BJ (cell line): ENCODE data around the gene GRB10. TPM values are rescaled to one million over a fixed set of nuclear protein-coding genes. Genes with fewer than 3 reads are reported as not detected.
"Not testable (repeated sequence)": the region's sequence is repeated elsewhere in the genome, so short reads cannot be mapped to it uniquely, and the experiment has no call there.

Experiments used
- CTCF ChIA-PET: fragments of 350-600 bp; formaldehyde crosslinking; extraction: SDS; loops from one replicate; lab custom pipeline; 2021; ENCODE audit warnings: antibody characterized with exemption, inconsistent platforms; lab: Yijun Ruan, JAX
- POLR2A ChIA-PET: fragments of 300-600 bp; sonication (Branson Sonifier 250); formaldehyde crosslinking; extraction: SDS; loops from one replicate; lab custom pipeline; 2021; ENCODE audit warnings: antibody characterized with exemption; lab: Charles Lee
- DNase-seq: peaks from one replicate; pipeline ENCODE4 v3.0.0-alpha.2; 2011; ENCODE audit warnings: low read depth
- H3K27me3 ChIP-seq: 2 replicates; pipeline ENCODE4 v1.6.0; 2011; ENCODE audit warnings: low read length; ENCODE audit not compliant: control insufficient read depth, insufficient read depth
- H3K36me3 ChIP-seq: 2 replicates; pipeline ENCODE4 v1.5.1; 2011; ENCODE audit warnings: low read length; ENCODE audit not compliant: control insufficient read depth, insufficient read depth
- H3K4me3 ChIP-seq: 2 replicates; pipeline ENCODE4 v1.5.1; 2011; ENCODE audit warnings: low read depth, mild to moderate bottlenecking, control low read depth, low read length
- polyA plus RNA-seq: library from polyadenylated mRNA; depleted of rRNA; stranded (reverse); fragments of >200 nt; gene quantifications from 2 replicates; pipeline ENCODE4 v1.2.3, GENCODE V29; 2011
- TF ChIP-seq, protein P1 (sequence below): IDR thresholded peaks from 2 replicates; pipeline ENCODE4 v1.5.1; 2011; ENCODE audit warnings: low read depth, mild to moderate bottlenecking, control low read depth, inconsistent platforms, low read length, moderate library complexity; ENCODE audit not compliant: insufficient read depth

The GRB10 gene
- polyA plus RNA-seq, 1 experiment, result 8.5 TPM

DNA sequence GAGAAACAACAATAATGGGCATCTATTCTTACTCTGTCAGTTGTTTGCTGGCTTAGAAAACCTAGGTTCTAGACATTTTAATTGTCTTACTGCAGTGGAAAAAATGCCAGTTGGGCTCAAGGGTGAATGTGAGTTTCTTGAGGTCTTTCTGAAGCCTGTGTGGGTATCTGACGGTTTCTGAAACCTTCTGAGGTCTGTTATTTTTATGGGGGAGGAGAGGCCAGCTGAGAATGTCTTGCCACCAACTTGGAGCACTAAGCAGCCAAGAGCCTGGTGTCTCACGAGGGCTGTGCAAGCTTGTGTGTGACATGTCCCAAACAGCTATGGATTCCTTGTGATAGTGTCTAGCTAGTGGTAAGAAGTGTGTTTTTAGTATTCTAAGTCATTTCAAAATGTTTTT lies 193.3 kb downstream of the GRB10 start:
- DNase-seq, result no peak
- POLR2A ChIA-PET, result no interaction called here
- H3K36me3 ChIP-seq, result peaks cover 4% of the 10 kb centered on the region
- TF ChIP-seq, protein P1, sequence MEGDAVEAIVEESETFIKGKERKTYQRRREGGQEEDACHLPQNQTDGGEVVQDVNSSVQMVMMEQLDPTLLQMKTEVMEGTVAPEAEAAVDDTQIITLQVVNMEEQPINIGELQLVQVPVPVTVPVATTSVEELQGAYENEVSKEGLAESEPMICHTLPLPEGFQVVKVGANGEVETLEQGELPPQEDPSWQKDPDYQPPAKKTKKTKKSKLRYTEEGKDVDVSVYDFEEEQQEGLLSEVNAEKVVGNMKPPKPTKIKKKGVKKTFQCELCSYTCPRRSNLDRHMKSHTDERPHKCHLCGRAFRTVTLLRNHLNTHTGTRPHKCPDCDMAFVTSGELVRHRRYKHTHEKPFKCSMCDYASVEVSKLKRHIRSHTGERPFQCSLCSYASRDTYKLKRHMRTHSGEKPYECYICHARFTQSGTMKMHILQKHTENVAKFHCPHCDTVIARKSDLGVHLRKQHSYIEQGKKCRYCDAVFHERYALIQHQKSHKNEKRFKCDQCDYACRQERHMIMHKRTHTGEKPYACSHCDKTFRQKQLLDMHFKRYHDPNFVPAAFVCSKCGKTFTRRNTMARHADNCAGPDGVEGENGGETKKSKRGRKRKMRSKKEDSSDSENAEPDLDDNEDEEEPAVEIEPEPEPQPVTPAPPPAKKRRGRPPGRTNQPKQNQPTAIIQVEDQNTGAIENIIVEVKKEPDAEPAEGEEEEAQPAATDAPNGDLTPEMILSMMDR, result no peak
- H3K27me3 ChIP-seq, result no peaks in the 10 kb centered on the region
- CTCF ChIA-PET, result interaction anchor here (1.2 to 1.8 kb wide), 3 partner anchors 9 to 122 kb away, joined by 4 to 5 read pairs (median 4); no protein-coding TSS in a partner anchor
- no peak overlapping the region for H3K4me3 ChIP-seq

DNA sequence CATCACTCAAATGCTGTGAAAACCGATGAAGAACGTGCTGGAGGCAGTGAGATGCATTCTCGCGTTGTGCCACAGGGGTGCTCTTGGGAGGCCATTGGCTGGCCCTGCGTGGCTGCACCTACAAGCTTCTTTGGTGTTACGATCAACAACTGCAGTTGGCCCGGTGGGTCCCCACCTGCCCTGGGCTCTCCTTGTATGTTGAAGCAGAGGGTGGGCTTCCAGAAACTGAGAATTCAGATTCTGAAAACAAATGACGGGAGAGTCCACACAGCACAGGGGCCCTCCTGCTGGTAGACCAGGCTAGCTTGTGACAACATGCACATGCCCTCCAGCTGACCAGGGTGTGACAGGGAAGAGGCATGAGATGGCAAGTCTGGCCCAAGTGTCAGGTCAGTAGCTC lies 193.8 kb downstream of the GRB10 start:
- peaks cover 2% of the 10 kb centered on the region for H3K36me3 ChIP-seq
- POLR2A ChIA-PET, result no interaction called here
- no peak for DNase-seq
- no peak overlapping the region for H3K4me3 ChIP-seq
- no peaks in the 10 kb centered on the region for H3K27me3 ChIP-seq
- CTCF ChIA-PET, result interaction anchor here (1.2 to 1.8 kb wide), 2 partner anchors 118 to 122 kb away, joined by 4 read pairs; no protein-coding TSS in a partner anchor
- TF ChIP-seq, protein P1, result peak; percentile 14; the same call in 1 of the 2 replicates

DNA sequence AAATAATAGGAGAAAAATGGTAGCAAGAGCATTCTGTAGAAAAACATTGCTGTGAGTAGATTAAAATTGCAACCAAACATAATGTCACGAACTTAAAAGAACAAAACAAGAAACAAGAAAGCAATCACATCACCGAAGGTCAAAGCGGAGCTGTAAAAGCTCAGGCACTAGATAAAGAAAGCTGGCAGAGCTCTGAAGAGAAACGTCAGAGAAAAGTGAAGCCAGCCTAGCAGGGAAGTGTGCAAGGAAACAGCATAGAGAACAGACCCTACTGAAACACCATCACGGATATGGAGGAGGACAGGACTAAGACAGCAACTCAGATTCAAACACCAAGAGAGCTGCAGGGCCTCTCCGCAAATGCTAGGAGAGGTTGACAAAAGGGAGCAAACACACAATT lies 195.0 kb downstream of the GRB10 start:
- POLR2A ChIA-PET, result no interaction called here
- TF ChIP-seq, protein P1, result no peak
- H3K36me3 ChIP-seq, result peaks cover 1% of the 10 kb centered on the region
- CTCF ChIA-PET, result interaction anchor here (1.8 kb wide), 1 partner anchor 121 kb away, joined by 4 read pairs; no protein-coding TSS in a partner anchor
- DNase-seq, result no peak
- no peak overlapping the region for H3K4me3 ChIP-seq
- H3K27me3 ChIP-seq, result no peaks in the 10 kb centered on the region

DNA sequence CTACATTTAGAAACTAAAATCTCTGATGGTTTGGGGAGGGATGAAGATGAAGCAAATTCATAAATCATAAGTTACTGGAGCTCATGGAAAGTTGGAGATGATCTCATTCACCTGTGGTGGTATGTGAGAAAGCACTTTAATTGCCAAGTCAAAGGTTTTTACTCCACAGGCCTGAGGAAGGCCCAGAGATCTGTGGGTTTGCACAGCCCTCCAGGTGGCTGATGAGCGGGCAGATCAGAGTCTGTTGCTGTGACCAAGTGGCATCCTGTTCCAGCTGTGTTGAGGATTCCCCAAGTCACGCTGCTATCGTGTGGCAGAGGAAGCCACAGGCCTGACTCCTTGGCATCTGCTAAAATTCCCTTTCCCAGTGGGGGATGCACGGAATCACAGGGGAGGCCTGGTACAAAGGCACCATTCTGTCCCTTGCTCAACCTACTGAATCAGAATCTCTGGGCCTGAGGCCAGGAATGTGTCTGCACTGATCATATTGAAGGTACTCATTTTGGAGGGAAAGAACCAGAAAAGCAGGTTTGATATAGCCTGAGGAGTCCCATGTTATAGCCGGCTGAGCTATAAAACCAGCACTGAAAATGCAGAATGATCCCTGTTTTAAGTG lies 197.8 kb downstream of the GRB10 start:
- TF ChIP-seq, protein P1, result no peak
- no peaks in the 10 kb centered on the region for H3K36me3 ChIP-seq
- no peak for DNase-seq
- CTCF ChIA-PET, result interaction anchor here (0.6 kb wide), 1 partner anchor 11 kb away, joined by 4 read pairs; no protein-coding TSS in a partner anchor
- POLR2A ChIA-PET, result no interaction called here
- H3K4me3 ChIP-seq, result no peak overlapping the region
- no peaks in the 10 kb centered on the region for H3K27me3 ChIP-seq

DNA sequence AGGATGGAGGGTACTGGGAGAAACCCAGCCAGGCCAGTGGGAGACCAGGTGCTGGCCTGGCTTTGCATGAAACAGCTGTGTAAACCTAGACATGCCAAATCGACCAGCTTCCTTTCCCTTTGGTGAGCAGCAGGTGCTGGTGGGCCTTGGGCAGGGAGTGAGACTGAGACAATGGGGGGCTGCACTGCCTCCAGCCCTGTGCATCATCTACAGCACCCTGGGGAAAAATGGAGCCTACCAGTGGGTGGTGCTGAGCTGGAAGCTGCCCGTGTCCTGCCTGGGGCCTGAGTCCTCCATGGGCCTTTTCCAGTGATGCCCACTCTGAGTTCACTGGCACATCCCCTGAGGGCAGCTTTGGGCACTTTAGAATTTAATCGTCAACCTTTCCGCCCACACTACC lies 198.3 kb downstream of the GRB10 start:
- H3K36me3 ChIP-seq, result no peaks in the 10 kb centered on the region
- POLR2A ChIA-PET, result no interaction called here
- H3K27me3 ChIP-seq, result no peaks in the 10 kb centered on the region
- no peak for DNase-seq
- TF ChIP-seq, protein P1, result no peak
- no peak overlapping the region for H3K4me3 ChIP-seq
- CTCF ChIA-PET, result no interaction called here

DNA sequence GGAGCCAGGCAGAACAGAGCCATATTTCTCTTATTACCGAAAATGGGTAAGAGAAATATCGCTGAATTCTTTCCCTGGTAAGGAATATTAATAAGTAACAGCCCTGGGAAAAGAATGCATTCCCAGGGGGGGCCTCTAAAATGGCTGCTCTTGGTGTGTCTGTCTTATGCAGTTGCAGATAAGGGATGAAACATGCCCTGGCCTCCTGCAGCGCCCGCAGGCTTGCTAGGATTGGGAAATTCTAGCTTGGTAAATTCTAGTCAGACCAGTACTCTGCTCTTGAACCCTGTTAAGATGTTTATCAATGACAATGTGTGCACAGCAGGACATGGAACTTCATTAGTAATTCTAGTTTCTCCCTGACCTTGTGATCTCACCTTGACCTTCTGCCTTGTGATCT lies 199.4 kb downstream of the GRB10 start:
- H3K4me3 ChIP-seq, CTCF ChIA-PET, H3K36me3 ChIP-seq, DNase-seq, H3K27me3 ChIP-seq, POLR2A ChIA-PET: not testable (repeated sequence)

DNA sequence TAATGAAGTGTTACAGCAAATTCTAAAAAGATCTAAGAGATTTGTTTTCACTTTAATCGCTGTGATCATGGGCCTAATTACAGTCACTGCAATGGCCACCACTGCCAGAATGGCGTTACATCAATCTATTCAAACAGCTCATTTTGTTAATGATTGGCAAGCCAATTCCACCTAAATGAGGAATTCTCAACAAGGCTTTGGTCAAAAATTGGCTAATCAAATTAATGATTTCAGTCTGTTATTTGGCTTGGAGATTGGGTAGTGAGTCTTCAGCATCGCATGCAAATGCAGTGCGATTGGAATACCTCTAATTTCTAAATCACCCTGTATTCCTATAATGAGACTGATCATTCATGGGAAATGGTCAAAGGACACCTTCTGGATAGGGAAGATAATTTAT lies 200.4 kb downstream of the GRB10 start:
- DNase-seq, H3K27me3 ChIP-seq, H3K4me3 ChIP-seq, POLR2A ChIA-PET, CTCF ChIA-PET, H3K36me3 ChIP-seq: not testable (repeated sequence)

DNA sequence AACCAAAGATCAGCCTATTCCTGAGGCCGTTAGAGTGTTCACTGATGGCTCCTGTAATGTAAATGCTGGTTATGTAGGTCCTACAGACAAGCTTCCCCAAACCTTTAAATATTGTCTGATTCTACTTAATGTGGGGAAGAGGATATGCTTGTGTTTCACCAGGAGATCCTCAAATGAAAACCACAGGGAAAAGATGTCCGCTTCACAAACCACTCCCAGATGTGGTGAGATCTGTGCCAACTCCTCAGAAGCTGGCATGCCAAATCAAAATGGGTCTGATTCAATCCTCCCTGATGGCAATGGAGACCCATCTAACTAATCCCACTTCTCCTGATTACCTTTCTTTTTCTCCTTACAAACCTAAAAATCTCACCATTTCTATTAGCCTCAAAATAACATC lies 202.0 kb downstream of the GRB10 start:
- CTCF ChIA-PET, DNase-seq, H3K36me3 ChIP-seq, POLR2A ChIA-PET, H3K4me3 ChIP-seq, H3K27me3 ChIP-seq: not testable (repeated sequence)
